Subcutaneous abdominal adipose tissue (tissue), 5 donors: ENCODE results near the gene ECHS1.
"Not testable (repeated sequence)": the region's sequence is repeated elsewhere in the genome, so short reads cannot be mapped to it uniquely, and the experiment has no call there.

Experiments
- H3K27ac ChIP-seq: one replicate; pipeline ENCODE4 v1.7.0; 2013; ENCODE audit warnings: low read depth, mild to moderate bottlenecking, inconsistent platforms, low read length, moderate library complexity
- H3K27me3 ChIP-seq, 5 donors: one replicate each; pipeline ENCODE4 v1.7.0; 2013; ENCODE audit warnings: low read length in 5 of 5, inconsistent platforms in 1 of 5; ENCODE audit not compliant: control insufficient read depth in 5 of 5, insufficient read depth in 4 of 5
- H3K36me3 ChIP-seq, 5 donors: one replicate each; pipeline ENCODE4 v1.7.0; 2013; ENCODE audit warnings: low read length in 5 of 5; ENCODE audit not compliant: control insufficient read depth in 5 of 5, insufficient read depth in 5 of 5
- H3K4me1 ChIP-seq, 5 donors: one replicate each; pipeline ENCODE4 v1.7.0; 2013; ENCODE audit warnings: low read length in 5 of 5, mild to moderate bottlenecking in 3 of 5, moderate library complexity in 1 of 5; ENCODE audit not compliant: control insufficient read depth in 5 of 5, insufficient read depth in 5 of 5
- H3K4me3 ChIP-seq, 5 donors: one replicate each; pipeline ENCODE4 v1.7.0; 2013; ENCODE audit warnings: low read length in 5 of 5, low read depth in 1 of 5
- H3K9ac ChIP-seq, 5 donors: one replicate each; pipeline ENCODE4 v1.7.0; 2013; ENCODE audit warnings: low read length in 5 of 5, mild to moderate bottlenecking in 4 of 5, moderate library complexity in 3 of 5
- H3K9me3 ChIP-seq, 5 donors: one replicate each; pipeline ENCODE4 v1.7.0; 2013; ENCODE audit warnings: low read length in 5 of 5; ENCODE audit not compliant: control insufficient read depth in 5 of 5
- donor health status: healthy.
- donor health status: healthy.
- donor health status: healthy.
- donor health status: healthy.
- donor health status: healthy.

ECHS1 gene

GRCh38 chr10:133368153-133368552, 5.0 kb downstream of the ECHS1 start:
- Histone ChIP-seq H3K9me3 (no peaks in the 10 kb centered on the region), H3K27me3 (no peaks in the 10 kb centered on the region), H3K4me1 (peaks cover 0 to 32% (median 26%) of the 10 kb centered on the region in 5 donors), H3K9ac (no peak overlapping the region), H3K36me3 (peaks cover 4 to 70% (median 68%) of the 10 kb centered on the region in 5 donors), H3K27ac (no peak overlapping the region), H3K4me3 (no peak overlapping the region)

GRCh38 chr10:133367461-133367860, 5.7 kb downstream of the ECHS1 start:
- H3K9me3 ChIP-seq, H3K27me3 ChIP-seq, H3K4me3 ChIP-seq, H3K27ac ChIP-seq, H3K9ac ChIP-seq: not testable (repeated sequence)
- Histone ChIP-seq H3K36me3 (peaks cover 4 to 77% (median 75%) of the 10 kb centered on the region in 5 donors), H3K4me1 (peaks cover 0 to 31% (median 25%) of the 10 kb centered on the region in 5 donors)

- Histone ChIP-seq H3K36me3 (peaks cover 4 to 84% (median 82%) of the 10 kb centered on the region in 5 donors), H3K27ac (no peak overlapping the region), H3K9me3 (no peaks in the 10 kb centered on the region), H3K4me1 (peaks cover 0 to 24% (median 18%) of the 10 kb centered on the region in 5 donors), H3K9ac (peak overlapping the region in 1 of 5 donors; percentile 20), H3K27me3 (no peaks in the 10 kb centered on the region), H3K4me3 (no peak overlapping the region)
These were observed 6.4 kb downstream of the ECHS1 start for GRCh38 chr10:133366751-133367150.

GRCh38 chr10:133366130-133366478, 7.0 kb downstream of the ECHS1 start:
- no peaks in the 10 kb centered on the region for H3K9me3 ChIP-seq
- H3K4me1 ChIP-seq: peaks cover 0 to 19% (median 11%) of the 10 kb centered on the region in 5 donors
- no peak overlapping the region for H3K4me3 ChIP-seq
- H3K9ac ChIP-seq: no peak overlapping the region
- no peak overlapping the region for H3K27ac ChIP-seq
- no peaks in the 10 kb centered on the region for H3K27me3 ChIP-seq
- peaks cover 4 to 84% (median 81%) of the 10 kb centered on the region in 5 donors for H3K36me3 ChIP-seq

DNA sequence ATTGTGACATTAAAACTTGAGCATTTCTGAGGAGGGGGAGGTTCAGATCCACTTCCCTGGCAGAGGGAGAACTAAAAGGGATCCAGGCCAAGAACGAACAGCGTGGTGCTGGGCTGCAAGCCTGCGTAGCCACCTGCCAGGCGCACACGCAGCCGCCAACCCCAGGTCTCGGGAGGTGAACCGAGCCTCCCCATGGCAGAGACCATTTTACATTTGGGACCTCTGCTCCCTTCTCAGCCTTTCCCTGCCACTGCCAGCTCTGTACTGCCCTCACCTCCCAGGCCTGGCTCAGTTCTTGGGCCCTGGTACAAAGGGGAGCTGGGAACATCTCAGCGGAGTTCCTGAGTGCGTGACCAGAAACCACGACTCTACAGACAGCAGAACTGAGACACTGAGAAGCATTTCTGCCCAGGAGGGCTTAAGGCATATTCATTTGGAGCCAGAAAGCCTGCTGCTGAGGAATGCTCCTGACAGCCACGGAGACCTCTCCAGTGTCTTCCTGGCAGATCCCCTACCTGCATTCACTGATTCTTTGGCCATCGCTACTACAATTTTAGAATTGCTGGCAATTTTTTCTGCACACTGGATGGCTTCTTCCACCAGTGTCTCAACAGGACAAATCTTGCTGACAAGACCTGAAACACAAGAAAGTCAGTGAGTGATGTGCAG, 7.6 kb downstream of the ECHS1 start:
- peaks cover 0 to 2% (median 0%) of the 10 kb centered on the region in 5 donors for H3K9me3 ChIP-seq
- peak overlapping the region in 1 of 5 donors; percentile 12 for H3K9ac ChIP-seq
- H3K27me3 ChIP-seq: no peaks in the 10 kb centered on the region
- H3K4me1 ChIP-seq: peaks cover 0 to 19% (median 9%) of the 10 kb centered on the region in 5 donors
- no peak overlapping the region for H3K27ac ChIP-seq
- peaks cover 4 to 81% (median 79%) of the 10 kb centered on the region in 5 donors for H3K36me3 ChIP-seq
- no peak overlapping the region for H3K4me3 ChIP-seq

DNA sequence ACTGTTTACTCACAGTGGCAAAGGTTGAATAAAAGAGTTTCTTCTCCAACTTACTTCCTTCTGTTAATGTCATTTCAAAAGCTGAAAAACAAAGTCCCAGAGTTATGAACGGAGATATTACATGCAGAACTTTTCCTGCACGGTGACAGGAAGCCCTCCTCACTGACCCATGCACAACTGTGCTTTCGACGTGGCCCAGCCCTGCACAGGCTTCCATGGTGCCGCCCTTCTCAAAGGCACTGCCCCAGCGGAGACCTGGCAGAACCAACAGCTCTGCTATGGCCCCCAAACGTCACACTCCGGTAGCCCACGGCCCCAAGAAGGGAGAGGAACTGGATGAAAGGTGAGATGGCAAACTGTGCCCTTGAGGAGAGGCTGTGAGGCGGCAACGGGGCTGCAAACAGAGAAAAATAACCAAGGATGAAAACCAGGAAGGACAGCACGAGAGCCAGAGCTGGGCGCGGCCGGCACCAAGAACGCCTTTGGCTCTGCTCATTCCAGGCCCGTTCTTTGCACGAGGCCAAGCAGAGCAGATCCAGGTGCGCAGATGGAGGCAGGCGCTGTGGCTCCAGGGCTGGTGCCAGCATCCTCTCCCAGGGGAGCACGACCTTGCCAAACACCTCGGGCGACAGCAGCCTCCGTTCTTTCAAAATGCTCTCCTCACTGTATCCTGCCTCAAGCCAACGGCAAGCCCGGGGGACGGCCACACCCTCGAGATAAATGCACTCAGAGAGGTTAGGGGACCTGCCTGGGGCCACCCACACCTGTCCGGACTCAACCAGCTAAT, 8.3 kb downstream of the ECHS1 start:
- H3K4me3 ChIP-seq: no peak overlapping the region
- no peak overlapping the region for H3K9ac ChIP-seq
- no peaks in the 10 kb centered on the region for H3K27me3 ChIP-seq
- peaks cover 4 to 74% (median 71%) of the 10 kb centered on the region in 5 donors for H3K36me3 ChIP-seq
- H3K4me1 ChIP-seq: peaks cover 0 to 19% (median 6%) of the 10 kb centered on the region in 5 donors
- H3K27ac ChIP-seq: no peak overlapping the region
- peaks cover 0 to 2% (median 0%) of the 10 kb centered on the region in 5 donors for H3K9me3 ChIP-seq

GRCh38 chr10:133362846-133363245, 10.3 kb downstream of the ECHS1 start:
- Histone ChIP-seq H3K36me3 (peaks cover 4 to 54% (median 52%) of the 10 kb centered on the region in 5 donors), H3K9ac (no peak overlapping the region), H3K27ac (no peak overlapping the region), H3K4me3 (no peak overlapping the region), H3K27me3 (no peaks in the 10 kb centered on the region), H3K4me1 (peaks cover 0 to 24% (median 19%) of the 10 kb centered on the region in 5 donors), H3K9me3 (peaks cover 0 to 2% (median 0%) of the 10 kb centered on the region in 5 donors)

- no peaks in the 10 kb centered on the region for H3K27me3 ChIP-seq
- H3K9me3 ChIP-seq: peaks cover 0 to 2% (median 0%) of the 10 kb centered on the region in 5 donors
- H3K4me1 ChIP-seq: peaks cover 0 to 33% (median 23%) of the 10 kb centered on the region in 5 donors
- no peak overlapping the region for H3K4me3 ChIP-seq
- no peak overlapping the region for H3K9ac ChIP-seq
- H3K36me3 ChIP-seq: peaks cover 4 to 52% (median 50%) of the 10 kb centered on the region in 5 donors
- no peak overlapping the region for H3K27ac ChIP-seq
These were observed 11.2 kb downstream of the ECHS1 start for GRCh38 chr10:133361773-133362441.

- Histone ChIP-seq H3K9me3 (peaks cover 0 to 2% (median 0%) of the 10 kb centered on the region in 5 donors), H3K4me1 (peaks cover 0 to 38% (median 30%) of the 10 kb centered on the region in 5 donors), H3K9ac (no peak overlapping the region), H3K27ac (no peak overlapping the region), H3K36me3 (peaks cover 4 to 45% (median 43%) of the 10 kb centered on the region in 5 donors), H3K4me3 (no peak overlapping the region), H3K27me3 (no peaks in the 10 kb centered on the region)
These were observed 11.9 kb downstream of the ECHS1 start for GRCh38 chr10:133361227-133361626.
